ENCODE measurements around the gene OR10G7.
"Not testable (repeated sequence)": the region's sequence is repeated elsewhere in the genome, so short reads cannot be mapped to it uniquely, and the experiment has no call there.

Gene OR10G7

GRCh38 chr11:124043420-124043819 lies 2.3 kb upstream of the OR10G7 start:
- Histone ChIP-seq H3K27ac (no peak overlapping the region), H3K4me3 (no peak overlapping the region)
- TF ChIP-seq CTCF (IDR thresholded peaks at IDR 0.05), result no peak
- DNase-seq (ENCODE audit: low spot score), result no peak

- no peak for TF ChIP-seq CTCF (IDR thresholded peaks at IDR 0.05)
- Histone ChIP-seq H3K4me3 (no peak overlapping the region), H3K27ac (no peak overlapping the region)
- no peak for DNase-seq (ENCODE audit: low spot score)
These were observed 1.6 kb downstream of the OR10G7 start for GRCh38 chr11:124039557-124039956.

- no peak overlapping the region for H3K27ac ChIP-seq
- DNase-seq (ENCODE audit: low spot score), result no peak
- TF ChIP-seq CTCF (IDR thresholded peaks at IDR 0.05), result no peak
- H3K4me3 ChIP-seq, result no peak overlapping the region
These were observed 4.5 kb downstream of the OR10G7 start for GRCh38 chr11:124036666-124037065.

GRCh38 chr11:124026498-124026897 lies 14.6 kb downstream of the OR10G7 start, which contains the start of gene OR10G8:
TSS of gene OR10G8 (plus strand) at chr11:124026798. CDS start at chr11:124029623, 2,825 bp downstream.
- no peak for TF ChIP-seq CTCF (IDR thresholded peaks at IDR 0.05)
- no peak within 1 kb of the TSS for H3K4me3 ChIP-seq
- no peak within 1 kb of the TSS for H3K27ac ChIP-seq
- DNase-seq (ENCODE audit: low spot score), result no peak

- H3K27ac ChIP-seq; H3K4me3 ChIP-seq; DNase-seq (ENCODE audit: low spot score): not testable (repeated sequence)
These were observed 25.3 kb downstream of the OR10G7 start for GRCh38 chr11:124015837-124016236.

- Histone ChIP-seq H3K27ac (no peak within 1 kb of the TSS), H3K4me3 (no peak within 1 kb of the TSS)
- TF ChIP-seq CTCF (IDR thresholded peaks at IDR 0.05), result no peak
- no peak for DNase-seq (ENCODE audit: low spot score)
These were observed 28.4 kb downstream of the OR10G7 start, which contains the start of gene OR10G4 for GRCh38 chr11:124012697-124013096. TSS of gene OR10G4 (plus strand) at chr11:124012997. CDS start at chr11:124015575, 2,578 bp downstream.

GRCh38 chr11:123995119-123995518 lies 46.0 kb downstream of the OR10G7 start, which contains the start of gene OR10G6:
TSS of gene OR10G6 (minus strand) at chr11:123995161. CDS start at chr11:123995161, 0 bp downstream.
- DNase-seq (ENCODE audit: low spot score), result no peak
- TF ChIP-seq CTCF (IDR thresholded peaks at IDR 0.05), result no peak
- H3K27ac ChIP-seq, result no peak within 1 kb of the TSS
- H3K4me3 ChIP-seq, result no peak within 1 kb of the TSS

Data from coronary artery (tissue), 2 donors.